HG03442 (cell line): ENCODE data around the gene RERE.
"Not testable (repeated sequence)": the region's sequence is repeated elsewhere in the genome, so short reads cannot be mapped to it uniquely, and the experiment has no call there.

ENCODE experiments used
- ATAC-seq: cut with Tn5 transposase; IDR thresholded peaks from one replicate; pipeline ENCODE4 v1.9.1; 2021; ENCODE audit warnings: mild to moderate bottlenecking, moderate library complexity; ENCODE audit not compliant: unreplicated experiment

The RERE gene

GRCh38 chr1:8754247-8754650 is 63.2 kb downstream of the RERE start:
- ATAC-seq: no peak

- ATAC-seq: no peak
Observed at GRCh38 chr1:8753736-8754135, 63.7 kb downstream of the RERE start.

- no peak for ATAC-seq
Observed at GRCh38 chr1:8752921-8753713, 64.3 kb downstream of the RERE start.

GRCh38 chr1:8752411-8752810 is 65.0 kb downstream of the RERE start:
- ATAC-seq: no peak

- ATAC-seq: no peak
Observed at GRCh38 chr1:8751984-8752383, 65.5 kb downstream of the RERE start.

GRCh38 chr1:8747879-8748825 is 69.3 kb downstream of the RERE start:
- ATAC-seq: no peak

GRCh38 chr1:8746554-8746953 is 70.9 kb downstream of the RERE start:
- no peak for ATAC-seq

- no peak for ATAC-seq
Observed at GRCh38 chr1:8745749-8746390, 71.6 kb downstream of the RERE start.

- ATAC-seq: no peak
Observed at GRCh38 chr1:8745346-8745745, 72.1 kb downstream of the RERE start.

GRCh38 chr1:8742022-8742924 is 75.2 kb downstream of the RERE start:
- ATAC-seq: no peak

- no peak for ATAC-seq
Observed at GRCh38 chr1:8740034-8740449, 77.4 kb downstream of the RERE start.

- ATAC-seq: no peak
Observed at GRCh38 chr1:8739377-8739776, 78.1 kb downstream of the RERE start.

GRCh38 chr1:8736927-8737326 is 80.5 kb downstream of the RERE start:
- no peak for ATAC-seq

- ATAC-seq: no peak
Observed at GRCh38 chr1:8733484-8733883, 84.0 kb downstream of the RERE start.

GRCh38 chr1:8731162-8731561 is 86.3 kb downstream of the RERE start:
- ATAC-seq: no peak

- no peak for ATAC-seq
Observed at GRCh38 chr1:8728464-8728863, 89.0 kb downstream of the RERE start.

- no peak for ATAC-seq
Observed at GRCh38 chr1:8727809-8728213, 89.6 kb downstream of the RERE start.

GRCh38 chr1:8727316-8727715 is 90.1 kb downstream of the RERE start:
- not testable (repeated sequence) for ATAC-seq

- not testable (repeated sequence) for ATAC-seq
Observed at GRCh38 chr1:8726801-8727186, 90.6 kb downstream of the RERE start.

- no peak for ATAC-seq
Observed at GRCh38 chr1:8723010-8723409, 94.4 kb downstream of the RERE start.
